IPS DF 19.7 (cell line): ENCODE data around the gene KLK6.
"Not testable (repeated sequence)": the region's sequence is repeated elsewhere in the genome, so short reads cannot be mapped to it uniquely, and the experiment has no call there.

Experiments used
- DNase-seq: peaks from one replicate; pipeline ENCODE4 v3.0.0-alpha.2; 2013; ENCODE audit warnings: low read depth, low spot score

The KLK6 gene

GRCh38 chr19:50992666-50993035, 23.3 kb upstream of the KLK6 start:
- DNase-seq = no peak

- DNase-seq = not testable (repeated sequence)
Measured at GRCh38 chr19:50984416-50984815, 15.0 kb upstream of the KLK6 start.

GRCh38 chr19:50983625-50984292, 14.4 kb upstream of the KLK6 start, which contains the start of gene KLK7:
Gene KLK7, minus strand, starts transcription at chr19:50983917. Its CDS starts 1,518 bp downstream, at chr19:50982399.
- DNase-seq = no peak

GRCh38 chr19:50982186-50982585, 12.8 kb upstream of the KLK6 start:
- no peak for DNase-seq

GRCh38 chr19:50981587-50982146, 12.3 kb upstream of the KLK6 start:
- no peak for DNase-seq

GRCh38 chr19:50980208-50980607, 10.8 kb upstream of the KLK6 start:
- DNase-seq = no peak

GRCh38 chr19:50979758-50980157, 10.4 kb upstream of the KLK6 start:
- no peak for DNase-seq

- no peak for DNase-seq
Measured at GRCh38 chr19:50978772-50979390, 9.5 kb upstream of the KLK6 start.

GRCh38 chr19:50977626-50978025, 8.2 kb upstream of the KLK6 start:
- no peak for DNase-seq

GRCh38 chr19:50975766-50976165, 6.4 kb upstream of the KLK6 start:
- no peak for DNase-seq

- no peak for DNase-seq
Measured at GRCh38 chr19:50974702-50975556, 5.5 kb upstream of the KLK6 start.

GRCh38 chr19:50972795-50973376, 3.5 kb upstream of the KLK6 start:
- DNase-seq = no peak

- DNase-seq = not testable (repeated sequence)
Measured at GRCh38 chr19:50969810-50970209, 419 bp upstream of the KLK6 start.

GRCh38 chr19:50968716-50969412, 527 bp downstream of the KLK6 start:
- no peak for DNase-seq

- DNase-seq = no peak
Measured at GRCh38 chr19:50967929-50968715, 1.3 kb downstream of the KLK6 start.

GRCh38 chr19:50964266-50964665, 5.1 kb downstream of the KLK6 start:
- DNase-seq = no peak

GRCh38 chr19:50963381-50963780, 6.0 kb downstream of the KLK6 start:
- DNase-seq = no peak

GRCh38 chr19:50962245-50962644, 7.1 kb downstream of the KLK6 start:
- DNase-seq = no peak

GRCh38 chr19:50959731-50960500, 9.5 kb downstream of the KLK6 start:
- DNase-seq = no peak

- no peak for DNase-seq
Measured at GRCh38 chr19:50957587-50957986, 11.8 kb downstream of the KLK6 start.
